Measurements from ENCODE around the gene CA10.

DNA sequence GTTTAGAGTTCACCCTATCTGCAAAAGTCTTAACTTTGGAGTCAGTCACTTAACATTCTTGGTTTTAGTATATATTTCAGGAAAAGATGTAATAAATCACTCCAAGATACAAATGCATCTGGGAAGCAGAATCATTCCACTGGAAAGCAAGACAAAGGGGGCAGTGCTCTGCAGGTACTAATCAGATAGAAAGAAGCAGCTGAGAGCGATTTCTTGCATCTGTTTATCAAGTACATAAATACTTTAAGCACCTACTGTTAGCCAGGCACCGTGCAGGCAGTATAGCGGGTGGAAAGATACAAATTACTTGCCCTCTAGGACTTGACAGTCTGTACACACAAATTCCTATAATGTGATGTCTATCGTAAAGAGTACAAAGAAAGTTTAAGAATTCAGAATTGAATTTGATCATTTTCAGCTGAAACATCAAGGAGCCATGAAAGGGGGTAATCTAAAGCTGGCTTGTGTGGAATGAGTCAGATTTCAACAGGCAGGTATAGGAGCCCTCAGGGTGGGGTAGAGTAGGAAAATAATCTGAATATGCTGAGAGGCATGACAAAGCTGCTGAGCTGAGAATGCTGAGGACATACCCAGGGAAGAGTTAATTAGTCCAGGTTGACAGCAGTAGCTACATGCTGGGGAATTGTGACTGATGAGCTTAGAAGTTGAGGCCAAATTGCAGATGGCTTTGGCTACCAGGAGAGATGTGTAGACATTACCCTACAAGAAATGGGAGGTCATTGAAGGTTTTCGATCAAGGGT, 110.2 kb downstream of the CA10 start:
- TF ChIP-seq POLR2AphosphoS5 (IDR thresholded peaks at IDR 0.05; ENCODE audit: low read depth, low read length) (no peak), TAF1 (IDR thresholded peaks at IDR 0.05; ENCODE audit: borderline replicate concordance, insufficient read depth, low read length) (no peak), FOXP2 (optimal IDR thresholded peaks at IDR 0.05; ENCODE audit: borderline replicate concordance, extremely low read depth, extremely low read length, insufficient read depth) (no peak)
- TF ChIP-seq, protein P1, sequence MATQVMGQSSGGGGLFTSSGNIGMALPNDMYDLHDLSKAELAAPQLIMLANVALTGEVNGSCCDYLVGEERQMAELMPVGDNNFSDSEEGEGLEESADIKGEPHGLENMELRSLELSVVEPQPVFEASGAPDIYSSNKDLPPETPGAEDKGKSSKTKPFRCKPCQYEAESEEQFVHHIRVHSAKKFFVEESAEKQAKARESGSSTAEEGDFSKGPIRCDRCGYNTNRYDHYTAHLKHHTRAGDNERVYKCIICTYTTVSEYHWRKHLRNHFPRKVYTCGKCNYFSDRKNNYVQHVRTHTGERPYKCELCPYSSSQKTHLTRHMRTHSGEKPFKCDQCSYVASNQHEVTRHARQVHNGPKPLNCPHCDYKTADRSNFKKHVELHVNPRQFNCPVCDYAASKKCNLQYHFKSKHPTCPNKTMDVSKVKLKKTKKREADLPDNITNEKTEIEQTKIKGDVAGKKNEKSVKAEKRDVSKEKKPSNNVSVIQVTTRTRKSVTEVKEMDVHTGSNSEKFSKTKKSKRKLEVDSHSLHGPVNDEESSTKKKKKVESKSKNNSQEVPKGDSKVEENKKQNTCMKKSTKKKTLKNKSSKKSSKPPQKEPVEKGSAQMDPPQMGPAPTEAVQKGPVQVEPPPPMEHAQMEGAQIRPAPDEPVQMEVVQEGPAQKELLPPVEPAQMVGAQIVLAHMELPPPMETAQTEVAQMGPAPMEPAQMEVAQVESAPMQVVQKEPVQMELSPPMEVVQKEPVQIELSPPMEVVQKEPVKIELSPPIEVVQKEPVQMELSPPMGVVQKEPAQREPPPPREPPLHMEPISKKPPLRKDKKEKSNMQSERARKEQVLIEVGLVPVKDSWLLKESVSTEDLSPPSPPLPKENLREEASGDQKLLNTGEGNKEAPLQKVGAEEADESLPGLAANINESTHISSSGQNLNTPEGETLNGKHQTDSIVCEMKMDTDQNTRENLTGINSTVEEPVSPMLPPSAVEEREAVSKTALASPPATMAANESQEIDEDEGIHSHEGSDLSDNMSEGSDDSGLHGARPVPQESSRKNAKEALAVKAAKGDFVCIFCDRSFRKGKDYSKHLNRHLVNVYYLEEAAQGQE (IDR thresholded peaks at IDR 0.05; ENCODE audit: insufficient read depth in 1 of 2, low read depth in 2 of 2, low read length in 2 of 2) = no peak

All from PFSK-1 (cell line).